Measurements from ENCODE around the gene GUCY1B1. TPM values are rescaled to one million over a fixed set of nuclear protein-coding genes. Genes with fewer than 3 reads are reported as not detected.

The GUCY1B1 gene
- total RNA-seq, 1 experiment from 2014 or later, result not detected

GRCh38 chr4:155828628-155829027 is 69.8 kb downstream of the GUCY1B1 start (continued):
- no peak for TF ChIP-seq REST (IDR thresholded peaks at IDR 0.05; ENCODE audit: low read depth)
- TF ChIP-seq MAX (IDR thresholded peaks at IDR 0.05), result no peak

- Histone ChIP-seq H4K20me1 (ENCODE audit: insufficient read depth) (no peaks in the 10 kb centered on the region), H3K4me3 (replicated peaks in 1 of 2; ENCODE audit: low read depth in 1 of 2, low read length in 2 of 2) (no peak overlapping the region), H3K36me3 (ENCODE audit: control insufficient read depth in 1 of 2, insufficient read depth in 2 of 2, low read length in 2 of 2) (no peaks in the 10 kb centered on the region), H3K79me2 (ENCODE audit: insufficient read depth, low read length) (no peaks in the 10 kb centered on the region), H3K9ac (ENCODE audit: low read length) (no peak overlapping the region), H3K9me3 (ENCODE audit: control insufficient read depth in 1 of 2, insufficient read depth in 1 of 2, low read depth in 1 of 2, low read length in 2 of 2) (no peaks in the 10 kb centered on the region), H2AFZ (ENCODE audit: low read depth, low read length, poor library complexity, severe bottlenecking) (no peak overlapping the region), H3K9me2 (ENCODE audit: insufficient read depth) (no peaks in the 10 kb centered on the region), H3K27me3 (ENCODE audit: insufficient read depth, low read length) (no peaks in the 10 kb centered on the region), H3K4me1 (ENCODE audit: control insufficient read depth in 1 of 2, insufficient read depth in 2 of 2, low read length in 2 of 2) (no peaks in the 10 kb centered on the region), H3K27ac (ENCODE audit: low read depth, low read length) (no peak overlapping the region), H3K4me2 (ENCODE audit: low read length) (no peak overlapping the region)
- ChIA-PET POLR2A (no interaction called here), RAD21 (ENCODE audit: low non-redundant PET in 1 of 2, low total read pairs in 2 of 2, uncharacterized antibody in 2 of 2, unreplicated experiment in 2 of 2) (no interaction called here), CTCF (no interaction called here)
- no peak for DNase-seq (ENCODE audit: low read depth, low spot score)
- BruUV-seq (replicated peaks), result no TSS peak
- TF ChIP-seq ATF3 (IDR thresholded peaks at IDR 0.05) (no peak), MAX (IDR thresholded peaks at IDR 0.05) (no peak), FOSL1 (IDR thresholded peaks at IDR 0.05; ENCODE audit: low read depth) (no peak), YY1 (IDR thresholded peaks at IDR 0.05; ENCODE audit: extremely low read depth, insufficient replicate concordance, low read depth, low read length) (no peak), CEBPB (IDR thresholded peaks at IDR 0.05; ENCODE audit: low read depth) (no peak)
- intact Hi-C loops (cut with micrococcal nuclease), result no loop called here
- ATAC-seq, result no peak
Measured at GRCh38 chr4:155832664-155833063, 73.8 kb downstream of the GUCY1B1 start.

Measured in HCT116 (cell line).